HL-60 (cell line): ENCODE results near the gene CAV3.

Source experiments
- POLR2AphosphoS5 ChIP-seq: IDR thresholded peaks from 2 replicates; pipeline ENCODE4 v1.6.1; 2012; ENCODE audit warnings: low read depth
- SPI1 ChIP-seq: IDR thresholded peaks from 2 replicates; pipeline ENCODE4 v1.6.1; 2012; ENCODE audit warnings: low read depth, mild to moderate bottlenecking, borderline replicate concordance
- TF ChIP-seq, protein P1 (sequence below): IDR thresholded peaks from one replicate; pipeline ENCODE4 v1.5.1; 2011; ENCODE audit warnings: low read length, control low read depth, inconsistent platforms; ENCODE audit not compliant: insufficient read depth

DNA sequence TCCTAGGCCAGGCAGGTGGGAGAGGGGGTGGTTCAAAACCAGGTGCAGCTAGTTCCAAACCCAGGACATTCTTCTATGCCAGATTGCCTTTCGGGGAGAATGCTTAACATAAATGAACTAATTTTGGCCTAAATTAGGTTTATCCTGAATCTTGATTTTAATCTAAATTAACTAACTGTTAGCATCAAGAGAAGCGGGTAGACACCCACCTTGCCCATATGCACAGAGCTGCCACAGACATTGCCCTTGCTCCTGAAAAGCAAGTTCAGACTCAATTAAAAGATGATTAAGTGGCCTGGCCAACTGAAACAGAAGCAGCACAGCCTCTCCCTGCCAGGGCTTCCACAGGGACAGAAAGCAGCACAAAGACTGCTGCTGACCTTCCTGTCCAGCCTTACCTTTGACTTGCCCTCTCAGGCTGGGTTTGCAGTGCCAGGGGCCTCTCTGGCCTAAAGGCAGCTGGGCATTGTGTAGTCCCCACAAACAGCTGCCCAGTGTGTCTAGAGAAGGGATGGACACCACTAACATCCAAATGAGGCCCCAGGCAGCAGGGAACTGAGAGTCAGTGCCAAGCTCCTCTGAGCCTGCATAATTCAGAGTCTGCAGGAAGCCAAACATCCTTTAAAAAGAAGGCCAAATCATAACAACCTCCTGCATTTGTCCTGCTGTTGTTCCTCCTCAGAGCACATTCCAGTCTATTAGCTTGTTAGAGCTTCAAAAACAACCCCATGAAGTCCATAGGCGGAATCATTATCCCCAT lies 51.3 kb downstream of the CAV3 start:
- TF ChIP-seq, protein P1, sequence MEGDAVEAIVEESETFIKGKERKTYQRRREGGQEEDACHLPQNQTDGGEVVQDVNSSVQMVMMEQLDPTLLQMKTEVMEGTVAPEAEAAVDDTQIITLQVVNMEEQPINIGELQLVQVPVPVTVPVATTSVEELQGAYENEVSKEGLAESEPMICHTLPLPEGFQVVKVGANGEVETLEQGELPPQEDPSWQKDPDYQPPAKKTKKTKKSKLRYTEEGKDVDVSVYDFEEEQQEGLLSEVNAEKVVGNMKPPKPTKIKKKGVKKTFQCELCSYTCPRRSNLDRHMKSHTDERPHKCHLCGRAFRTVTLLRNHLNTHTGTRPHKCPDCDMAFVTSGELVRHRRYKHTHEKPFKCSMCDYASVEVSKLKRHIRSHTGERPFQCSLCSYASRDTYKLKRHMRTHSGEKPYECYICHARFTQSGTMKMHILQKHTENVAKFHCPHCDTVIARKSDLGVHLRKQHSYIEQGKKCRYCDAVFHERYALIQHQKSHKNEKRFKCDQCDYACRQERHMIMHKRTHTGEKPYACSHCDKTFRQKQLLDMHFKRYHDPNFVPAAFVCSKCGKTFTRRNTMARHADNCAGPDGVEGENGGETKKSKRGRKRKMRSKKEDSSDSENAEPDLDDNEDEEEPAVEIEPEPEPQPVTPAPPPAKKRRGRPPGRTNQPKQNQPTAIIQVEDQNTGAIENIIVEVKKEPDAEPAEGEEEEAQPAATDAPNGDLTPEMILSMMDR = no peak
- TF ChIP-seq POLR2AphosphoS5 = no peak
- TF ChIP-seq SPI1 = no peak
